Heart left ventricle (tissue), 13 donors: ENCODE data around the gene IGSF6.
A peak's percentile ranks its signal among the peaks of the same experiment; 100 is the strongest.

Source experiments
- CTCF ChIP-seq, 12 donors: fragments of 200-600 bp; sonication (generic) in 4 of 12; IDR thresholded peaks; one replicate each; pipeline versions ENCODE4 v1.5.0 to v1.8.0; 2018 to 2022; ENCODE audit warnings: antibody characterized with exemption in 12 of 12, mild to moderate bottlenecking in 5 of 12
- POLR2A ChIP-seq, 2 donors: fragments of 450-650 bp; IDR thresholded peaks; one replicate each; pipeline ENCODE4 v1.6.1; 2017; ENCODE audit warnings: antibody characterized with exemption in 2 of 2, mild to moderate bottlenecking in 2 of 2, moderate library complexity in 2 of 2
- donor health status: ischemic (EF 13 %, LVEDD 7.1; RV severe dilation, severe dysfunction).
- donor health status: DM: no; HTN: yes; CAD: no.
- donor health status: DM: no; HTN: no; CAD: no.
- donor health status: ischemic (EF 25% LVEDD 6.9; RV normal size, moderate dysfunction).
- donor health status: ischemic (EF 25% LVEDD 5.7; RV mildly dilated, moderate dysfunction).
- donor health status: ischemic (EF 35%, LVEDD 5.7; RV mildly dilated, moderate dysfunction).
- donor health status: nonischemic (EF 11% LVEDD 7.7; RV severe dilation, severe dysfunction).
- donor health status: DM: yes; HTN: yes; CAD: no.
- donor health status: PGD.
- donor health status: ischemic (EF 29% LVEDD 5.4; RV normal size, mild dysfunction).
- donor health status: nonischemic (EF 23%, LVEDD 6.1; RV moderate dilation, normal function).

- TF ChIP-seq CTCF (IDR thresholded peaks at IDR 0.05) (peak in 7 of 12 donors; percentile 6 to 38 (median 32)), POLR2A (IDR thresholded peaks at IDR 0.05) (no peak)
These were observed 31.8 kb upstream of the IGSF6 start for GRCh38 chr16:21684199-21684598.
